HEK293 (cell line): ENCODE measurements around the gene AMD1.

Experiments used
- CTCF ChIA-PET: fragments of 350-600 bp; formaldehyde crosslinking; extraction: SDS; loops from one replicate; lab custom pipeline; 2021; ENCODE audit warnings: antibody characterized with exemption; lab: Yijun Ruan, JAX
- POLR2A ChIA-PET: fragments of 300-600 bp; formaldehyde crosslinking; extraction: SDS; loops from one replicate; lab custom pipeline; 2020; ENCODE audit warnings: antibody characterized with exemption, inconsistent platforms; lab: Yijun Ruan, JAX
- H3K27ac ChIP-seq: fragments of 200-500 bp; sonication (Bioruptor generic); 2 replicates; pipeline ENCODE4 v1.5.1; 2014; ENCODE audit warnings: low read depth, low read length, control low read depth, inconsistent platforms; ENCODE audit errors: extremely low read depth
- H3K36me3 ChIP-seq, 2 experiments: fragments of 200-500 bp in 1 of 2; sonication (Bioruptor generic) in 1 of 2; 1 replicate in 1 of 2; 2 replicates in 1 of 2; pipeline ENCODE4 v1.5.1; 2014 to 2017; ENCODE audit warnings: inconsistent platforms in 2 of 2, low read length in 2 of 2; ENCODE audit not compliant: control insufficient read depth in 2 of 2, insufficient read depth in 1 of 2
- H3K4me1 ChIP-seq: fragments of 200-500 bp; sonication (Bioruptor generic); 2 replicates; pipeline ENCODE4 v1.5.1; 2014; ENCODE audit warnings: mild to moderate bottlenecking, low read length, inconsistent platforms; ENCODE audit not compliant: control insufficient read depth, insufficient read depth
- H3K4me3 ChIP-seq: 2 replicates; pipeline ENCODE4 v1.5.1; 2011; ENCODE audit warnings: low read depth, mild to moderate bottlenecking, control low read depth, low read length, moderate library complexity
- H3K9me3 ChIP-seq: fragments of 200-500 bp; sonication (Bioruptor generic); 2 replicates; pipeline ENCODE4 v1.5.1; 2014; ENCODE audit warnings: low read depth, low read length, inconsistent platforms; ENCODE audit not compliant: control insufficient read depth, insufficient read depth
- AEBP2 ChIP-seq: fragments of 450-650 bp; formaldehyde crosslinking; IDR thresholded peaks from 2 replicates; pipeline ENCODE4 v1.5.1; 2016; ENCODE audit warnings: missing biosample characterization, missing genetic modification characterization, borderline replicate concordance
- BCL11B ChIP-seq: fragments of 450-650 bp; formaldehyde crosslinking; IDR thresholded peaks from 2 replicates; pipeline ENCODE4 v1.5.1; 2016; ENCODE audit warnings: low read depth, missing biosample characterization, missing genetic modification characterization
- GLI2 ChIP-seq: fragments of 450-650 bp; formaldehyde crosslinking; IDR thresholded peaks from 2 replicates; pipeline ENCODE4; 2017; ENCODE audit warnings: missing biosample characterization, missing genetic modification characterization, low read depth, borderline replicate concordance
- GLI4 ChIP-seq: fragments of 450-650 bp; formaldehyde crosslinking; IDR thresholded peaks from 2 replicates; pipeline ENCODE4 v1.5.1; 2016; ENCODE audit warnings: missing biosample characterization, missing genetic modification characterization
- PATZ1 ChIP-seq: fragments of 450-650 bp; formaldehyde crosslinking; IDR thresholded peaks from 2 replicates; pipeline ENCODE4 v1.5.1; 2016; ENCODE audit warnings: missing biosample characterization, missing genetic modification characterization
- PBX3 ChIP-seq: sonication (generic); formaldehyde crosslinking; IDR thresholded peaks from 2 replicates; pipeline ENCODE4 v1.8.1; 2022; ENCODE audit warnings: mild to moderate bottlenecking, moderate library complexity, missing genetic modification reagents
- REPIN1 ChIP-seq: fragments of 450-650 bp; formaldehyde crosslinking; IDR thresholded peaks from 2 replicates; pipeline ENCODE4 v1.5.1; 2017; ENCODE audit warnings: missing biosample characterization, missing genetic modification characterization, low read depth
- SP2 ChIP-seq: fragments of 450-650 bp; formaldehyde crosslinking; IDR thresholded peaks from 2 replicates; pipeline ENCODE4 v1.5.1; 2016; ENCODE audit warnings: missing biosample characterization, missing genetic modification characterization
- WT1 ChIP-seq: fragments of 450-650 bp; formaldehyde crosslinking; IDR thresholded peaks from 2 replicates; pipeline ENCODE4 v1.5.1; 2016; ENCODE audit warnings: missing biosample characterization, missing genetic modification characterization
- ZFHX2 ChIP-seq: fragments of 450-650 bp; formaldehyde crosslinking; conservative IDR thresholded peaks from 2 replicates; pipeline ENCODE4 v1.5.1; 2016; ENCODE audit warnings: missing biosample characterization, missing genetic modification characterization
- ZNF114 ChIP-seq: fragments of 450-650 bp; formaldehyde crosslinking; IDR thresholded peaks from 2 replicates; pipeline ENCODE4 v1.5.0; 2017; ENCODE audit warnings: missing biosample characterization, missing genetic modification characterization
- ZNF138 ChIP-seq: fragments of 450-650 bp; formaldehyde crosslinking; IDR thresholded peaks from 2 replicates; pipeline ENCODE4 v1.5.1; 2016; ENCODE audit warnings: missing biosample characterization, missing genetic modification characterization, borderline replicate concordance
- ZNF184 ChIP-seq: fragments of 450-650 bp; IDR thresholded peaks from 2 replicates; pipeline ENCODE4 v1.5.1; 2018; ENCODE audit warnings: missing biosample characterization, mild to moderate bottlenecking, missing genetic modification characterization
- ZNF341 ChIP-seq: fragments of 450-650 bp; formaldehyde crosslinking; IDR thresholded peaks from 2 replicates; pipeline ENCODE4; 2016; ENCODE audit warnings: low read depth, missing biosample characterization, missing genetic modification characterization
- ZNF354C ChIP-seq: fragments of 450-650 bp; formaldehyde crosslinking; IDR thresholded peaks from 2 replicates; pipeline ENCODE4 v1.5.1; 2016; ENCODE audit warnings: missing biosample characterization, missing genetic modification characterization, low read depth, borderline replicate concordance
- ZNF416 ChIP-seq: fragments of 450-650 bp; formaldehyde crosslinking; IDR thresholded peaks from 2 replicates; pipeline ENCODE4 v1.5.1; 2016; ENCODE audit warnings: missing biosample characterization, missing genetic modification characterization
- ZNF514 ChIP-seq: fragments of 450-650 bp; formaldehyde crosslinking; IDR thresholded peaks from 2 replicates; pipeline ENCODE4 v1.5.1; 2016; ENCODE audit warnings: missing biosample characterization, missing genetic modification characterization
- ZNF530 ChIP-seq: fragments of 450-650 bp; formaldehyde crosslinking; IDR thresholded peaks from 2 replicates; pipeline ENCODE4 v1.5.1; 2016; ENCODE audit warnings: low read depth, missing biosample characterization, missing genetic modification characterization
- ZNF558 ChIP-seq: fragments of 450-650 bp; formaldehyde crosslinking; IDR thresholded peaks from 2 replicates; pipeline ENCODE4 v1.5.1; 2016; ENCODE audit warnings: missing biosample characterization, missing genetic modification characterization
- ZNF571 ChIP-seq: fragments of 450-650 bp; formaldehyde crosslinking; IDR thresholded peaks from 2 replicates; pipeline ENCODE4 v1.5.0; 2017; ENCODE audit warnings: missing biosample characterization, missing genetic modification characterization
- ZNF596 ChIP-seq: fragments of 450-650 bp; IDR thresholded peaks from 2 replicates; pipeline ENCODE4 v1.5.0; 2018; ENCODE audit warnings: missing biosample characterization, mild to moderate bottlenecking, missing genetic modification characterization, moderate library complexity
- ZNF600 ChIP-seq: fragments of 450-650 bp; formaldehyde crosslinking; IDR thresholded peaks from 2 replicates; pipeline ENCODE4 v1.5.1; 2016; ENCODE audit warnings: missing biosample characterization, missing genetic modification characterization
- ZNF629 ChIP-seq: fragments of 450-650 bp; formaldehyde crosslinking; IDR thresholded peaks from 2 replicates; pipeline ENCODE4 v1.5.1; 2017; ENCODE audit warnings: missing biosample characterization, missing genetic modification characterization
- ZNF76 ChIP-seq: fragments of 450-650 bp; formaldehyde crosslinking; IDR thresholded peaks from 2 replicates; pipeline ENCODE4; 2016; ENCODE audit warnings: low read depth, missing biosample characterization, missing genetic modification characterization, borderline replicate concordance
- ZNF768 ChIP-seq: fragments of 450-650 bp; formaldehyde crosslinking; IDR thresholded peaks from 2 replicates; pipeline ENCODE4 v1.5.1; 2018; ENCODE audit warnings: missing biosample characterization, mild to moderate bottlenecking, missing genetic modification characterization
- ZNF785 ChIP-seq: fragments of 450-650 bp; formaldehyde crosslinking; IDR thresholded peaks from 2 replicates; pipeline ENCODE4 v1.5.1; 2016; ENCODE audit warnings: missing biosample characterization, missing genetic modification characterization
- ZSCAN18 ChIP-seq: fragments of 450-650 bp; formaldehyde crosslinking; IDR thresholded peaks from 2 replicates; pipeline ENCODE4 v1.5.1; 2016; ENCODE audit warnings: missing biosample characterization, missing genetic modification characterization
- ZXDB ChIP-seq: fragments of 450-650 bp; formaldehyde crosslinking; IDR thresholded peaks from 2 replicates; pipeline ENCODE4 v1.5.1; 2016; ENCODE audit warnings: missing biosample characterization, missing genetic modification characterization
- TF ChIP-seq, protein P1 (sequence below): fragments of 450-650 bp; formaldehyde crosslinking; IDR thresholded peaks from 2 replicates; pipeline ENCODE4 v1.5.1; 2017; ENCODE audit warnings: missing biosample characterization, missing genetic modification characterization

The AMD1 gene

GRCh38 chr6:110875548-110876169 is 1.1 kb downstream of the AMD1 start (continued):
- TF ChIP-seq PBX3 (CRISPR knock-in tag), result peak; percentile 17; the same call in 1 of the 2 replicates
- TF ChIP-seq ZNF514, result no peak
- TF ChIP-seq SP2 (tag by site-specific recombination), result peak; percentile 75
- no peak for TF ChIP-seq ZNF530 (tag by site-specific recombination)
- TF ChIP-seq WT1 (tag by site-specific recombination), result 0 out of 2 replicates have a peak, but pooled peaks have one; percentile 23
- TF ChIP-seq ZNF629 (tag by site-specific recombination), result peak; percentile 36; the same call in 1 of the 2 replicates
- peak; percentile 63 for TF ChIP-seq ZNF76
- no peak for TF ChIP-seq ZNF416 (tag by site-specific recombination)
- TF ChIP-seq ZXDB (tag by site-specific recombination), result peak; percentile 64
- TF ChIP-seq ZNF596, result no peak; the same call in 1 of the 2 replicates
- no peak for TF ChIP-seq ZNF138
- TF ChIP-seq PATZ1 (tag by site-specific recombination), result peak; percentile 62; the same call in 1 of the 2 replicates

- peaks cover 22% of the 10 kb centered on the region for H3K4me1 ChIP-seq
- peak overlapping the region; percentile 92 for H3K4me3 ChIP-seq
- POLR2A ChIA-PET, result interaction anchor here (0.6 to 6.7 kb wide), 22 partner anchors 9 to 357 kb away, joined by 3 to 339 read pairs (median 4); partner anchors contain the start of genes CDK19, GTF3C6, RPF2 and SLC16A10
- no peaks in the 10 kb centered on the region for H3K9me3 ChIP-seq
- H3K27ac ChIP-seq, result peak overlapping the region; percentile 96
- CTCF ChIA-PET, result interaction anchor here (0.6 to 4.4 kb wide), 8 partner anchors 10 to 349 kb away, joined by 3 to 40 read pairs (median 4); no protein-coding TSS in a partner anchor
- H3K36me3 ChIP-seq, result no peaks in the 10 kb centered on the region
- TF ChIP-seq REPIN1 (tag by site-specific recombination) (no peak), ZNF785 (tag by site-specific recombination) (no peak), ZFHX2 (no peak), ZSCAN18 (tag by site-specific recombination) (no peak), ZNF558 (0 out of 2 replicates have a peak, but pooled peaks have one; percentile 11), GLI2 (tag by site-specific recombination) (no peak), ZNF354C (tag by site-specific recombination) (no peak), GLI4 (no peak), ZNF571 (tag by site-specific recombination) (no peak), BCL11B (tag by site-specific recombination) (no peak), ZNF341 (tag by site-specific recombination) (peak; percentile 95), ZNF768 (tag by site-specific recombination) (no peak), AEBP2 (tag by site-specific recombination) (no peak), ZNF184 (tag by site-specific recombination) (no peak), ZNF600 (tag by site-specific recombination) (0 out of 2 replicates have a peak, but pooled peaks have one; percentile 40), ZNF114 (no peak)
- TF ChIP-seq, protein P1, sequence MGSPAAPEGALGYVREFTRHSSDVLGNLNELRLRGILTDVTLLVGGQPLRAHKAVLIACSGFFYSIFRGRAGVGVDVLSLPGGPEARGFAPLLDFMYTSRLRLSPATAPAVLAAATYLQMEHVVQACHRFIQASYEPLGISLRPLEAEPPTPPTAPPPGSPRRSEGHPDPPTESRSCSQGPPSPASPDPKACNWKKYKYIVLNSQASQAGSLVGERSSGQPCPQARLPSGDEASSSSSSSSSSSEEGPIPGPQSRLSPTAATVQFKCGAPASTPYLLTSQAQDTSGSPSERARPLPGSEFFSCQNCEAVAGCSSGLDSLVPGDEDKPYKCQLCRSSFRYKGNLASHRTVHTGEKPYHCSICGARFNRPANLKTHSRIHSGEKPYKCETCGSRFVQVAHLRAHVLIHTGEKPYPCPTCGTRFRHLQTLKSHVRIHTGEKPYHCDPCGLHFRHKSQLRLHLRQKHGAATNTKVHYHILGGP (tag by site-specific recombination), result no peak
Measured at GRCh38 chr6:110876170-110876773, 1.7 kb downstream of the AMD1 start.
